Left renal cortex interstitium (tissue), 4 donors: ENCODE results near the gene CC2D1A. TPM values are rescaled to one million over a fixed set of nuclear protein-coding genes. Genes with fewer than 3 reads are reported as not detected.

Experiments
- DNase-seq, 4 donors: peaks; one replicate each; pipeline ENCODE4 v3.0.0-alpha.2; 2013; ENCODE audit warnings: low read depth in 4 of 4, low spot score in 2 of 4, missing footprints in 1 of 4
- polyA plus RNA-seq, 4 donors: library from polyadenylated mRNA; unstranded; fragments of 120-200 nt; gene quantifications; one replicate each; pipeline ENCODE4 v1.2.1, GENCODE V29; 2013; ENCODE audit not compliant: insufficient read length in 4 of 4

Gene CC2D1A
- polyA plus RNA-seq, 4 donors = 19.3 to 45.6 (median 33.4) TPM

GRCh38 chr19:13975870-13976269 lies 69.9 kb downstream of the CC2D1A start:
- no peak for DNase-seq

GRCh38 chr19:13976446-13976845 lies 70.4 kb downstream of the CC2D1A start:
- DNase-seq = no peak

- DNase-seq = no peak
These were observed 71.8 kb downstream of the CC2D1A start for GRCh38 chr19:13977803-13978202.

GRCh38 chr19:13978351-13979243 lies 72.6 kb downstream of the CC2D1A start:
- peak in 1 of 4 donors; percentile 78 for DNase-seq

GRCh38 chr19:13979244-13979615 lies 73.2 kb downstream of the CC2D1A start:
- DNase-seq = no peak

GRCh38 chr19:13979686-13980085 lies 73.7 kb downstream of the CC2D1A start:
- DNase-seq = no peak

GRCh38 chr19:13980340-13980739 lies 74.3 kb downstream of the CC2D1A start:
- no peak for DNase-seq

Other genes with a start within 250 kb of the CC2D1A start
- gene MRI1, start 141.7 kb upstream of the CC2D1A start, polyA plus RNA-seq = 10 to 100 TPM; 19.5 to 46.4 (median 30.7) TPM
- 100 to 1,000 TPM in 3 of 4 donors, 10 to 100 TPM in 1; 97.5 to 149 (median 126) TPM for gene C19orf53, start 131.7 kb upstream of the CC2D1A start, polyA plus RNA-seq
- gene ZSWIM4, start 110.8 kb upstream of the CC2D1A start, polyA plus RNA-seq = 10 to 100 TPM in 2 of 4 donors, 1 to 10 TPM in 2; 5.1 to 13.6 (median 9.8) TPM
- gene NANOS3, start 29.1 kb upstream of the CC2D1A start, polyA plus RNA-seq = 1 to 10 TPM; 1.1 to 2.8 (median 1.6) TPM
- 1 to 10 TPM; 4.1 to 9.6 (median 6.0) TPM for gene BRME1, start 84 bp upstream of the CC2D1A start, polyA plus RNA-seq
- gene PODNL1, start 32.2 kb downstream of the CC2D1A start, polyA plus RNA-seq = 1 to 10 TPM in 3 of 4 donors, under 1 TPM in 1; 0.93 to 1.8 (median 1.3) TPM
- gene DCAF15, start 46.3 kb downstream of the CC2D1A start, polyA plus RNA-seq = 10 to 100 TPM; 27.8 to 47.9 (median 40.1) TPM
- gene RFX1, start 100.1 kb downstream of the CC2D1A start, polyA plus RNA-seq = 10 to 100 TPM in 3 of 4 donors, 1 to 10 TPM in 1; 9.0 to 18.5 (median 15.2) TPM
- gene RLN3, start 121.9 kb downstream of the CC2D1A start, polyA plus RNA-seq = not detected
- 1 to 10 TPM; 5.7 to 8.4 (median 7.8) TPM for gene IL27RA, start 125.6 kb downstream of the CC2D1A start, polyA plus RNA-seq
- gene PALM3, start 155.9 kb downstream of the CC2D1A start, polyA plus RNA-seq = 10 to 100 TPM; 18.7 to 36.9 (median 26.6) TPM
- 10 to 100 TPM in 1 of 4 donors, 1 to 10 TPM in 3; 6.2 to 10.1 (median 8.0) TPM for gene MISP3, start 166.6 kb downstream of the CC2D1A start, polyA plus RNA-seq
- gene C19orf67, start 179.6 kb downstream of the CC2D1A start, polyA plus RNA-seq = under 1 TPM in 2 of 4 donors, not detected in 2; 0.10 to 0.16 TPM
- 10 to 100 TPM; 33.4 to 63.7 (median 53.0) TPM for gene SAMD1, start 184.6 kb downstream of the CC2D1A start, polyA plus RNA-seq
- 100 to 1,000 TPM in 1 of 4 donors, 10 to 100 TPM in 3; 91.0 to 107 (median 93.6) TPM for gene PRKACA, start 211.6 kb downstream of the CC2D1A start, polyA plus RNA-seq
- 10 to 100 TPM; 17.2 to 23.8 (median 19.5) TPM for gene ASF1B, start 230.4 kb downstream of the CC2D1A start, polyA plus RNA-seq